Right lobe of liver (tissue), 4 donors: Measurements from ENCODE around the gene RBM47.

ENCODE experiments used
- POLR2A ChIP-seq: fragments of 450-650 bp; IDR thresholded peaks from one replicate; pipeline ENCODE4 v1.6.1; 2017; ENCODE audit warnings: antibody characterized with exemption, mild to moderate bottlenecking
- TF ChIP-seq, protein P1 (sequence below), 4 donors: fragments of 200-600 bp in 3 of 4; fragments of 450-650 bp in 1 of 4; IDR thresholded peaks; one replicate each; pipeline versions ENCODE4 v1.5.1 to v1.8.0; 2016 to 2022; ENCODE audit warnings: antibody characterized with exemption in 4 of 4, mild to moderate bottlenecking in 2 of 4
- donor health status: DM: no; HTN: no; CAD: no.
- donor health status: DM: no; HTN: no; CAD: no.
- donor health status: DM: no; HTN: yes; CAD: no.

DNA sequence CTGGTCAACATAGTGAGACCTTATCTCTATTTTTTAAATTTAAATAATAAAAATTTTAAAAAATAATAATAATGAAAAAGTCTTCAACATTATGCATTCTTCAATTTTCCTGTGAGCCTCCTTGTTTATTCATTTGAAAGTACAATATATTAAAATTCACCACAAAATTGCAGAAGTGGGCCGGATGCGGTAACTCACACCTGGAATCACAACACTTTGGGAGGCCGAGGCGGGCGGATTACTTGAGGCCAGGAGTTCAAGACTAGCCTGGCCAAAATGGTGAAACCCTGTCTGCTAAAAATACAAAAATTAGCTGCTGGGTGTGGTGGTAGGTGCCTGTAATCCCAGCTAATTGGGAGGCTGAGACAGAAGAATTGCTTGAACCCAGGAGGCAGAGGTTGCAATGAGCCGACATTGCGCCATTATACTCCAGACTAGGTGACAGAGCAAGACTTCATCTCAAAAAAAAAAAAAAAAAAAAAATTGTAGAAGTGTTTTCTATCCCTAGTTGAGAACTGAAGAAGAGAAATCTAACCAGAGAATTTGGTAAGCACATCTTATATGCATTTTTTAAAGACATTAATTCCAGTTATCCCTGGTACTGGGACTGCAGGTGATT lies 56.9 kb downstream of the RBM47 start:
- TF ChIP-seq POLR2A = no peak
- TF ChIP-seq, protein P1, sequence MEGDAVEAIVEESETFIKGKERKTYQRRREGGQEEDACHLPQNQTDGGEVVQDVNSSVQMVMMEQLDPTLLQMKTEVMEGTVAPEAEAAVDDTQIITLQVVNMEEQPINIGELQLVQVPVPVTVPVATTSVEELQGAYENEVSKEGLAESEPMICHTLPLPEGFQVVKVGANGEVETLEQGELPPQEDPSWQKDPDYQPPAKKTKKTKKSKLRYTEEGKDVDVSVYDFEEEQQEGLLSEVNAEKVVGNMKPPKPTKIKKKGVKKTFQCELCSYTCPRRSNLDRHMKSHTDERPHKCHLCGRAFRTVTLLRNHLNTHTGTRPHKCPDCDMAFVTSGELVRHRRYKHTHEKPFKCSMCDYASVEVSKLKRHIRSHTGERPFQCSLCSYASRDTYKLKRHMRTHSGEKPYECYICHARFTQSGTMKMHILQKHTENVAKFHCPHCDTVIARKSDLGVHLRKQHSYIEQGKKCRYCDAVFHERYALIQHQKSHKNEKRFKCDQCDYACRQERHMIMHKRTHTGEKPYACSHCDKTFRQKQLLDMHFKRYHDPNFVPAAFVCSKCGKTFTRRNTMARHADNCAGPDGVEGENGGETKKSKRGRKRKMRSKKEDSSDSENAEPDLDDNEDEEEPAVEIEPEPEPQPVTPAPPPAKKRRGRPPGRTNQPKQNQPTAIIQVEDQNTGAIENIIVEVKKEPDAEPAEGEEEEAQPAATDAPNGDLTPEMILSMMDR (IDR thresholded peaks at IDR 0.05) = no peak
